ENCODE results near the gene CRB3.

DNA sequence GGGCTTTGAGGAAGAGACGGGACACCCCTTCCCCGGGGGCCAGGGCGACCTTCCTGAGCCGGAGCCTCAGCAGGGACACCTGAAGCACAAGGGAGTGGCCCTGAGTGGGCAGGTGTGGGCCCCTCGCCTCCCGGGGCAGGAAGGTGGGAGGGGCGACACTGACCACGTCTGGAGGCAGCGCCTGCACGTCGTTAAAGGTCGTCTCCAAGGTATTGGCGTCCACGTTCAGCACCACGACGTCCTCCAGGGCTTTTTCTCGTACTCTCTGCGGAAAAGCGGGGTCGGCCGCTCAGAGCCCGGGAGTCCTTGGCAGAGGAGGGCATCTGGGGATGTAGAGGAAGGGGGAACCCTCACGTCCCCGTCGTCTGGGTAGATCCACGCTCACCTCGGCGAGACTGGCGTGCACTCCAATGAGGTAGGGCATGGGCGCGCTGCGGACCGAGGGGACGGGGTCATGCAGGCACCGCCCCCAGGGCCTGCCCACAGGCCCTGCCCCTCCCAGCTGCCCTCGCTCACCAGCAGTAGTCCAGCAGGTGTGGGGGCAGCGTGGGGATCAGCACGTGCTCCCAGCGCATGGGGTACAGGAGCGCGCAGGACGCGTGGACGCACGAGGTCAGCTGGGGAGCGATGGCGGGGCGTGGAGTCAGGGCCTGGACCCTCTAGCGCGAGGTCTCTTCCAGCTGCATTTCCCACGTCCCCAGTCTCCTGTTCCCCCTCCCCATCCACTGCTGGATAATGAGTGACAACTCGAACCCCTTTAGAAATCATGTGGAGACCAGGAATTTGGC, 11.4 kb downstream of the CRB3 start:
- TF ChIP-seq, protein P1, sequence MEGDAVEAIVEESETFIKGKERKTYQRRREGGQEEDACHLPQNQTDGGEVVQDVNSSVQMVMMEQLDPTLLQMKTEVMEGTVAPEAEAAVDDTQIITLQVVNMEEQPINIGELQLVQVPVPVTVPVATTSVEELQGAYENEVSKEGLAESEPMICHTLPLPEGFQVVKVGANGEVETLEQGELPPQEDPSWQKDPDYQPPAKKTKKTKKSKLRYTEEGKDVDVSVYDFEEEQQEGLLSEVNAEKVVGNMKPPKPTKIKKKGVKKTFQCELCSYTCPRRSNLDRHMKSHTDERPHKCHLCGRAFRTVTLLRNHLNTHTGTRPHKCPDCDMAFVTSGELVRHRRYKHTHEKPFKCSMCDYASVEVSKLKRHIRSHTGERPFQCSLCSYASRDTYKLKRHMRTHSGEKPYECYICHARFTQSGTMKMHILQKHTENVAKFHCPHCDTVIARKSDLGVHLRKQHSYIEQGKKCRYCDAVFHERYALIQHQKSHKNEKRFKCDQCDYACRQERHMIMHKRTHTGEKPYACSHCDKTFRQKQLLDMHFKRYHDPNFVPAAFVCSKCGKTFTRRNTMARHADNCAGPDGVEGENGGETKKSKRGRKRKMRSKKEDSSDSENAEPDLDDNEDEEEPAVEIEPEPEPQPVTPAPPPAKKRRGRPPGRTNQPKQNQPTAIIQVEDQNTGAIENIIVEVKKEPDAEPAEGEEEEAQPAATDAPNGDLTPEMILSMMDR (IDR thresholded peaks at IDR 0.05): no peak
- no peak for TF ChIP-seq POLR2A (IDR thresholded peaks at IDR 0.05)
